ENCODE results near the gene TBX10. TPM values are rescaled to one million over a fixed set of nuclear protein-coding genes. Genes with fewer than 3 reads are reported as not detected.
A peak's percentile ranks its signal among the peaks of the same experiment; 100 is the strongest.

TBX10 gene
- total RNA-seq, 3 donors from 2014 or later (not counting 1 experiment from before 2014, with no cell fraction given), result not detected

- Histone ChIP-seq H3K36me3 (ENCODE audit: control insufficient read depth, insufficient read depth, low read length) (no peaks in the 10 kb centered on the region), H3K27me3 (ENCODE audit: control insufficient read depth, insufficient read depth, low read length) (no peaks in the 10 kb centered on the region), H3K27ac (ENCODE audit: low read length) (no peak overlapping the region), H3K4me3 (ENCODE audit: low read length) (no peak overlapping the region), H3K9me3 (ENCODE audit: control insufficient read depth, insufficient read depth, low read length) (no peaks in the 10 kb centered on the region), H3K4me1 (ENCODE audit: control insufficient read depth, insufficient read depth, low read length) (peaks cover 18% of the 10 kb centered on the region)
- no peak for TF ChIP-seq CTCF (IDR thresholded peaks at IDR 0.05)
- Mint-ChIP-seq H3K4me3 (peak overlapping the region; percentile 13), H3K36me3 (no peaks in the 10 kb centered on the region), H3K27me3 (ENCODE audit: low read depth in 2 of 2) (no peaks in the 10 kb centered on the region), H3K27ac (peak overlapping the region in 1 of 2 donors; percentile 38), H3K4me1 (peaks cover 5 to 12% of the 10 kb centered on the region in 2 donors), H3K9me3 (no peaks in the 10 kb centered on the region)
- peak in 1 of 2 donors; percentile 6 for DNase-seq
- ATAC-seq, result no peak
- 88% methylated on average over 22 of the region's 22 CpGs for WGBS (ENCODE audit: insufficient coverage)
- intact Hi-C loops (cut with micrococcal nuclease), result loop anchor here (10.0 kb wide), 1 partner anchor 81 kb away; no protein-coding TSS in a partner anchor
Observed at GRCh38 chr11:67633758-67634365, 5.7 kb downstream of the TBX10 start.

- no peaks in the 10 kb centered on the region for H3K36me3 ChIP-seq (ENCODE audit: control insufficient read depth, insufficient read depth, low read length)
- peak overlapping the region in 1 of 2 donors; percentile 38 for H3K27ac Mint-ChIP-seq
- no peaks in the 10 kb centered on the region for H3K27me3 ChIP-seq (ENCODE audit: control insufficient read depth, insufficient read depth, low read length)
- H3K9me3 Mint-ChIP-seq, result no peaks in the 10 kb centered on the region
- no peak for TF ChIP-seq CTCF (IDR thresholded peaks at IDR 0.05)
- no peaks in the 10 kb centered on the region for H3K27me3 Mint-ChIP-seq (ENCODE audit: low read depth in 2 of 2)
- no peak overlapping the region for H3K27ac ChIP-seq (ENCODE audit: low read length)
- H3K4me1 ChIP-seq (ENCODE audit: control insufficient read depth, insufficient read depth, low read length), result peaks cover 23% of the 10 kb centered on the region
- H3K36me3 Mint-ChIP-seq, result no peaks in the 10 kb centered on the region
- peaks cover 5 to 13% of the 10 kb centered on the region in 2 donors for H3K4me1 Mint-ChIP-seq
- no peak overlapping the region for H3K4me3 ChIP-seq (ENCODE audit: low read length)
- intact Hi-C loops (cut with micrococcal nuclease), result loop anchor here (10.0 kb wide), 1 partner anchor 82 kb away; no protein-coding TSS in a partner anchor
- WGBS (ENCODE audit: insufficient coverage), result 94% methylated on average over 30 of the region's 30 CpGs
- H3K9me3 ChIP-seq (ENCODE audit: control insufficient read depth, insufficient read depth, low read length), result no peaks in the 10 kb centered on the region
- DNase-seq (no peak), ATAC-seq (no peak)
- H3K4me3 Mint-ChIP-seq, result peak overlapping the region; percentile 13
Observed at GRCh38 chr11:67632982-67633755, 6.4 kb downstream of the TBX10 start.

- TF ChIP-seq CTCF (IDR thresholded peaks at IDR 0.05), result no peak
- no peaks in the 10 kb centered on the region for H3K27me3 Mint-ChIP-seq (ENCODE audit: low read depth in 2 of 2)
- no peaks in the 10 kb centered on the region for H3K27me3 ChIP-seq (ENCODE audit: control insufficient read depth, insufficient read depth, low read length)
- no peaks in the 10 kb centered on the region for H3K36me3 ChIP-seq (ENCODE audit: control insufficient read depth, insufficient read depth, low read length)
- intact Hi-C loops (cut with micrococcal nuclease), result loop anchor here (10.0 kb wide), 1 partner anchor 82 kb away; no protein-coding TSS in a partner anchor
- DNase-seq (no peak), ATAC-seq (no peak)
- no peaks in the 10 kb centered on the region for H3K36me3 Mint-ChIP-seq
- H3K9me3 Mint-ChIP-seq, result no peaks in the 10 kb centered on the region
- no peak overlapping the region for H3K4me3 ChIP-seq (ENCODE audit: low read length)
- peaks cover 5 to 17% of the 10 kb centered on the region in 2 donors for H3K4me1 Mint-ChIP-seq
- peaks cover 23% of the 10 kb centered on the region for H3K4me1 ChIP-seq (ENCODE audit: control insufficient read depth, insufficient read depth, low read length)
- peak overlapping the region; percentile 41 for H3K4me3 Mint-ChIP-seq
- H3K27ac Mint-ChIP-seq, result no peak overlapping the region
- whole genome bisulfite sequencing (ENCODE audit: insufficient coverage), result 77% methylated on average over 12 of the region's 12 CpGs
- H3K9me3 ChIP-seq (ENCODE audit: control insufficient read depth, insufficient read depth, low read length), result no peaks in the 10 kb centered on the region
- H3K27ac ChIP-seq (ENCODE audit: low read length), result no peak overlapping the region
Observed at GRCh38 chr11:67632175-67632981, 7.2 kb downstream of the TBX10 start.

Data from natural killer cell (primary cell).